Measurements from ENCODE around the gene TGOLN2.

DNA sequence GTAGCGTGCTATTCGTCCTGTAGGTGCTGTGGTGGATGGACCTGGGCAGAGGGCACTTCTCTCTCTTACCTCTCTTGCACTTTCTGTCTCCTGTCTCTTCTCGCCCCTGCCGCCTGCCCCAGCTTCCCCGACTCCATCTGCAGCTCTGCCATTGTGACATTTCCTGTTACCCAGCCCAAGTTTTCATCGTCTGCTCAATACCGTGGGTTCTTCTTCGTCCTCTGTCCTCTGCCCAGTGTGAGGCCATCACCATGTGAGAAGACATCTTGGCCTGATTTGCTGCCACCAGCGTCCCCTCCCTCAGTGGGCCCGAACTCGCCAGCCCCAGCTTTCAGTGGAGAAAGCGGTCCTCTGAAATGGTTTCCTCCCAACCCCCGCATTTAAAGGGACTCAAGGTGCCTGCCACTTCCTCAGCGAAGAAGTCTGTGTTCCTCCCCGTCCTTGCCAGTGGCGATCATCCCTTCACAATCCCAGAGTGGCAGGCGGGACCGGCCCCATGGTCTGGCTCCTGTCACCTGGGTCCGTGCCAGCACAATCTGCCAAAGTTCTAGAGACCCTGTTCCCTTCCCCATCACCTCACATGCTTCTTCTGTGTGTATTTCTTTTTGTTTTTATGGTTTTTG is 18.0 kb downstream of the TGOLN2 start:
- TF ChIP-seq, protein P1, sequence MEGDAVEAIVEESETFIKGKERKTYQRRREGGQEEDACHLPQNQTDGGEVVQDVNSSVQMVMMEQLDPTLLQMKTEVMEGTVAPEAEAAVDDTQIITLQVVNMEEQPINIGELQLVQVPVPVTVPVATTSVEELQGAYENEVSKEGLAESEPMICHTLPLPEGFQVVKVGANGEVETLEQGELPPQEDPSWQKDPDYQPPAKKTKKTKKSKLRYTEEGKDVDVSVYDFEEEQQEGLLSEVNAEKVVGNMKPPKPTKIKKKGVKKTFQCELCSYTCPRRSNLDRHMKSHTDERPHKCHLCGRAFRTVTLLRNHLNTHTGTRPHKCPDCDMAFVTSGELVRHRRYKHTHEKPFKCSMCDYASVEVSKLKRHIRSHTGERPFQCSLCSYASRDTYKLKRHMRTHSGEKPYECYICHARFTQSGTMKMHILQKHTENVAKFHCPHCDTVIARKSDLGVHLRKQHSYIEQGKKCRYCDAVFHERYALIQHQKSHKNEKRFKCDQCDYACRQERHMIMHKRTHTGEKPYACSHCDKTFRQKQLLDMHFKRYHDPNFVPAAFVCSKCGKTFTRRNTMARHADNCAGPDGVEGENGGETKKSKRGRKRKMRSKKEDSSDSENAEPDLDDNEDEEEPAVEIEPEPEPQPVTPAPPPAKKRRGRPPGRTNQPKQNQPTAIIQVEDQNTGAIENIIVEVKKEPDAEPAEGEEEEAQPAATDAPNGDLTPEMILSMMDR (IDR thresholded peaks at IDR 0.05): no peak
- no peak for TF ChIP-seq POLR2A (IDR thresholded peaks at IDR 0.05)

All from body of pancreas (tissue), 4 donors.